ENCODE measurements around the gene ISG15.

The ISG15 gene

GRCh38 chr1:1058088-1058905 lies 45.0 kb downstream of the ISG15 start:
- no peak for TF ChIP-seq CTCF (conservative IDR thresholded peaks at IDR 0.05; ENCODE audit: control insufficient read depth, insufficient read depth, low read depth, low read length)
- no peak overlapping the region for H3K4me3 ChIP-seq (ENCODE audit: control insufficient read depth, low read depth, low read length)
- DNase-seq (ENCODE audit: low read depth) = no peak

- TF ChIP-seq CTCF (conservative IDR thresholded peaks at IDR 0.05; ENCODE audit: control insufficient read depth, insufficient read depth, low read depth, low read length) = no peak
- H3K4me3 ChIP-seq (ENCODE audit: control insufficient read depth, low read depth, low read length) = peak overlapping the region; percentile 16
- no peak for DNase-seq (ENCODE audit: low read depth)
Measured at GRCh38 chr1:1058921-1059493, 45.7 kb downstream of the ISG15 start.

GRCh38 chr1:1059494-1060280 lies 46.4 kb downstream of the ISG15 start:
- H3K4me3 ChIP-seq (ENCODE audit: control insufficient read depth, low read depth, low read length) = peak overlapping the region; percentile 16
- no peak for TF ChIP-seq CTCF (conservative IDR thresholded peaks at IDR 0.05; ENCODE audit: control insufficient read depth, insufficient read depth, low read depth, low read length)
- DNase-seq (ENCODE audit: low read depth) = peak; percentile 53

GRCh38 chr1:1060281-1061000 lies 47.1 kb downstream of the ISG15 start:
- TF ChIP-seq CTCF (conservative IDR thresholded peaks at IDR 0.05; ENCODE audit: control insufficient read depth, insufficient read depth, low read depth, low read length) = no peak
- H3K4me3 ChIP-seq (ENCODE audit: control insufficient read depth, low read depth, low read length) = no peak overlapping the region

GRCh38 chr1:1061682-1062345 lies 48.5 kb downstream of the ISG15 start:
- peak; percentile 11 for DNase-seq (ENCODE audit: low read depth)
- H3K4me3 ChIP-seq (ENCODE audit: control insufficient read depth, low read depth, low read length) = no peak overlapping the region
- no peak for TF ChIP-seq CTCF (conservative IDR thresholded peaks at IDR 0.05; ENCODE audit: control insufficient read depth, insufficient read depth, low read depth, low read length)

More at GRCh38 chr1:1060281-1061000, 47.1 kb downstream of the ISG15 start:
- DNase-seq (ENCODE audit: low read depth) = no peak

Measured in fibroblast of mammary gland (primary cell).